ENCODE measurements around the gene EEF1AKMT3.
"Not testable (repeated sequence)": the region's sequence is repeated elsewhere in the genome, so short reads cannot be mapped to it uniquely, and the experiment has no call there.

EEF1AKMT3 gene

DNA sequence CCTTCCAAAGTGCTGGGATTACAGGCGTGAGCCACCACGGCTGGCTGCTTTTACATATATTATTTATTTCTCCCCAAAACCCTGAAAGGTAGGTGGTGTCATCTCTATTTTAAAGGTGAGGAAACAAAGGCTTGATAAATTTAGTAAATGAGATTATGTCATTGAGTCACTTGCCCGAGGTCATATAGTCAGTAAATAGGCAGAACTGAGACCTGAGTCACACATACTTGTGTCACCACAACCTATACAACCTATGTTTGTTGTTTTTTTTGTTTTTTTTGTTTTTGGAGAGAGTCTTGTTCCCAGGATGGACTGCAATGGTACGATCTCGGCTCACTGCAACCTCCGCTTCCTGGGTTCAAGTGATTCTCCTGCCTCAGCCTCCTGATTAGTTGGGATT, 22.9 kb downstream of the EEF1AKMT3 start:
- no peak for DNase-seq

DNA sequence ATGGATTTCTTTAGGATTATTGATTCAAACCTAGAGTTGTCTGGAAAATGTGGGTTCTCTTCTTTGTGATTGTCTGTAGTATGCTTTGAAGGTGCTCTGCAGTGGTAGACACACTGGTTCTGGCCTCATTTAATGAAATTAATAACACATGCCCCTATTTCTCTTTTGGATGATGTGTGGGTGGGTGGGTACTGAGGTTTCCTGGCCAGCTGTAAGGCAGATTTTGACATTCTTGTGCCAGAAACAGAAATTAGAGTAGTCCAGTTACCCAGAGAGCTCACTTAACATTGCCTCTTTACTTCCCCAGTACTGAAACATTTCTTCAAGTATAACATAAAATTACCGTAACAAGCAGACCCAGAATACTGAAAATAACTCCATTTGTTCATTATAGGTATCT, 24.6 kb downstream of the EEF1AKMT3 start:
- DNase-seq = no peak

DNA sequence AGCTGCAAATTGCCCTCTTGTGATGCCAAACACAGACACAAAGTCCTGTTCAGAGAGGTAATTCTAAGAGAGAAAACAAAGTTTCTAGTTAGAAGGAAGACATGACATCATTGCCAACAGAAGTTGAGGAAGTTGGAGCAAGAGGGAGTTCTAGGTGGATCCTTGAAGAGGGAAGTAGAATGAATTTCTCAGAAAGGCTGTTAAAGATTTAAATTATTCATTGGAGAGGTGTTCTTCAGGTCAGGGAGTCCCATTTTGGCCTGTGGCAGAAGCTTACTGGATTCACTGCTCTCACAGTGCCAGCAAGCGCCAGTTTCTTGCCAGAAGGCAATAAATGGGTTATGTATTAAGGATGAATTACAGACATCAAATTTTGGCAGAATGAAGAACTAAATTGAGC, 25.5 kb downstream of the EEF1AKMT3 start:
- DNase-seq = no peak

DNA sequence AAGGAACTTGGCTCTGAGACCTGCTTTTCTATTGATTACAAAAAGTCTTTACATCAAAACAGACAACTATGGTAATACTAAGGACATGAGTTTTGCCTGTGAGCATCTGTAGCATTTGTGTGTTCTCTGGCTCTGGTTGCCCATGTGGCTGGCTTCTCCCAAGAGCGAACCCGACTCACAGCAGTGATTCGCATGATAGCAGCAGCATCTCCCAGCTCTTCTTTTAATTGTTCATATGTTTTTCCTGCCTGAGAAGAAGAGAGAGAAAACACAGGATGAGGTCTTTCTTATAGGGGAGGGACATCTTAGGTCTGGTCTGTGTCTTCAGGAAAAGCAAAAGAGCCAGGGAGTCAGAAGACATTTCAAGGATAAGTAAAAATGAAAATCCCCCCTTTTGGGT, 28.6 kb downstream of the EEF1AKMT3 start:
- DNase-seq = no peak

DNA sequence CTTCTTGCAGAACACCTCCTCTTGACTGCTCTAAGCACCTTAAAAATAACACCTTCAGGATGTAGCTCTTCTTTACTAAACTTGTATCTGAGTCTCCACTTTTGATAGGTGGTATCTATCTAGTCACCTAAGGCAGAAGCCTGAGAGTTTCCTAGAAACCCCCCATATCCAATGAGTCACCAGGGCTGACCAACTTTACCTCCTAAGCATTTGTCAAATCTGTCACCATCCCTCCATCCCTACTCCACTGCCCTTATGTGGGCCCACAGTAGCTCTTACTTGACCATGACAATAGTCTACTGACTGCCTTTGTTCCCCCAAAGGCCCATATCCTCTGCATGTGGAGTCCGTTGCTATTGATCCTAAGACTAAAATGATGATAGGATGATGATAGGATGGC, 30.2 kb downstream of the EEF1AKMT3 start:
- no peak for DNase-seq

DNA sequence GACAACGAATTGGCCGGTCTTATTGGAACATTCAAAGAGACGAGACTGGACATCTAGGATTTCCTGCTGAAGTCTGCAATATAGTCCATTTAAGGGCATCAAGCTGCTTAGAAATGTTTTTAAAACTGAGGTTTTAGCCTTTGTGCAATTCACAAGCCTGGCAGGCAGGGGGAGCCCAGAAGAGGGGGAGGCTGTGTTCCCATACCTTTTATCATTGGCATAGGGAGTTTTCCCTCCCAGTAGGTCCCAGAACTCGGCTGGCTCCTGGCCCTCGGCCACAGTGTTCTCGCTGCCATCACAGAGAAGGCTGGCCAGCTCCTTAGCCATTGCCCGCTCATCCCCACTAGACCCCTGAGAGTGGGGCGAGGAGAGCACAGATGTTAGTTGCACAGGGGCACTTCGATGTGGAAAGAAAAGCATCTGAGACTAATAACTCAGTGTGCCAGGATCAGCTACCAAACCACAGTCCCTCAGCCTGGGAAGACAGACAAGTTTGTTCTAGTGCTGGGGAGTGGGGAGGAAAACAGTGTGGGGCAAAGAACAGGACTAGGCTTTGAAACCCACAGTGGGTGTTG, 31.0 kb downstream of the EEF1AKMT3 start:
- no peak for DNase-seq

DNA sequence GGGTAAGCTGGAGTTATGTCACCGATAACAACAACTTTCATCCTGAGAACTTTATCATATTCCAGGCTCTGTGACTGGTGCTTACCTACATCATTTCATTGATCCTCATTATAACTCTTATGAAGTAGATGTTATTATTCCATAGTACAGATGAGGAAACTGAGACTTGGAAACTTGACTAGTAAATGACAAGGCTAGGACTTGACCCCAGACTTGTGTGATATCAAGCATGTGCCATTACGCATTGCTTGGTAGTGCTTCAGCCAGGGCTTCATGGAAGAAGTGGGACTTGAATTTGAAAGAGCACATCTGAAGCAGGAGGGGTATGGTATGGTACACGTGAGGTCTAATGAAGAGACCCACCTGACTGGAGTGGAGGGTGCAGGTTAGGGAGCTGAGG, 34.3 kb downstream of the EEF1AKMT3 start:
- no peak for DNase-seq

DNA sequence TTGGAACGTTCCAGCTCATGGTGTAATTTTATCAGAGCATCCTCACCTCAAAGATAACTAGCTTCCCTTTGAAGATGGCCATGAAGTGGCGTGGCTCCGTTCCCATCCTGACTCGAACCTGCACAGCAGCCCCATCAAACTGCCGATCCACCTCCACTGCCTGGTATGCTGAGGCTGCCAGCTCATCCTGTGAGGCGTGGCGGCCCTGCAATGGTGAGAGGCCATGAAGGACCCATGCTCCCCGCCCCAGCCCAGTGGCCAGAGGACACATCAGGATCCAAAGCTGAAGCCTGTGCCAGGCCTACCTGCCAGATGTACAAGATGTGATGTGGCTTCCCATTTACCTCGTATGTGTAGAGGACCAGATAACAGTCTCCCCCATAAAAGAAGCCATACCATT, 34.9 kb downstream of the EEF1AKMT3 start:
- no peak for DNase-seq

DNA sequence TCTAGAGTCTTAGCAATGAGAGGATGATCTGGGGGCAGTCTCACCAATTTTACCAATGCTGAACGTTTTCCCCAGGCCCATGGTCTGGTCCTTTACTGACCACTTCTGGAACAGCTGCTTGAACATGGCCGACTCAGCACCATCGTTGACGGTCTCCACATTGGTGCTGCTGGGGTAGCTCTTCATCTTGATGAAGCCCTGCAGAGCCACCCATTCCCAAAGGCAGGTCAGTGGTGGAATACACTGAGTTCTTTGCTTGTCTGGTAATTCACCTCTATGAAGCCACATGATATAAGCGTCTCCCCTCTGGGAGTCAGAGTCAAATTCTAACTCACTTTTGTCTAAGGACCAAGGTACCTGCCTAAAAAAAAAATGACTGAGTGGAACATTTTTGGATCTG, 35.9 kb downstream of the EEF1AKMT3 start:
- DNase-seq = no peak

DNA sequence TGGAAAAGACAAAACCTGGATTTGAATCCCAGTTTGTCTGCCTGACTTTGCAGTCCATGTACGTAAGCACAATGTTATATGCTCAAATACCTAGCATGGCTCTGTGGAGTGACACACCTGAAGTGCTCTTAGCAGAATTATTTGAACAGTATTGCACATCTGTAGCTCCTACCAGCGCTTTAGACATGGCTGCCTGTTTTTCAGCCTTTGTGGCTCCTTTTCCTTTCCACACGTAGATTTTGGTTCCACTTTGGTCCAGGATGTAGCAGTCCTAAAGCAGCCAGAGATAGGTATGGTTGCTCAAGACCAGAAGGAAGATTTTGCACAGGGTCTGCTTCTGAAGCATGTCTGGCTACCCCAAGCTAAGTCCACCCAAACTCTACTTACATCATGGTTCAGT, 37.0 kb downstream of the EEF1AKMT3 start:
- DNase-seq = no peak

DNA sequence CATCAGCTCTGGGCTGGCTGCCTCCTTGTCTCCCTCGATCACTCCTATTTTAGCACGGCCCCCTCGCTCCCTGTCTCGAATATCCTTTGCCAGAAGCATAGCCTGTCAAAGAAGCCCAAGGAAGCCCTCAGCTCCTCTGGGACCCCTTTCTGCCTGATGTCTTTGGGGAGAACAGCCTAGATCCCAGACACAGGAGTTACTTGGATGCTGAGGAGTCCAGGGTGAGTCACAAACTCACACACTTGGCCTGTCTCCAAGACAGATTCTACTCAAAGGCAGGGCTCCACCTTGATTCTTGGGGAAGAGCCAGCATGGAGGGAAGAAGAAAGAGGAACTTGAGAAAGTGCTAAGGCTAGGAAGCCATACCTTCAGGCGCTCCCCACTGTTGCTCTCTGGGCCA, 38.0 kb downstream of the EEF1AKMT3 start:
- DNase-seq = no peak

DNA sequence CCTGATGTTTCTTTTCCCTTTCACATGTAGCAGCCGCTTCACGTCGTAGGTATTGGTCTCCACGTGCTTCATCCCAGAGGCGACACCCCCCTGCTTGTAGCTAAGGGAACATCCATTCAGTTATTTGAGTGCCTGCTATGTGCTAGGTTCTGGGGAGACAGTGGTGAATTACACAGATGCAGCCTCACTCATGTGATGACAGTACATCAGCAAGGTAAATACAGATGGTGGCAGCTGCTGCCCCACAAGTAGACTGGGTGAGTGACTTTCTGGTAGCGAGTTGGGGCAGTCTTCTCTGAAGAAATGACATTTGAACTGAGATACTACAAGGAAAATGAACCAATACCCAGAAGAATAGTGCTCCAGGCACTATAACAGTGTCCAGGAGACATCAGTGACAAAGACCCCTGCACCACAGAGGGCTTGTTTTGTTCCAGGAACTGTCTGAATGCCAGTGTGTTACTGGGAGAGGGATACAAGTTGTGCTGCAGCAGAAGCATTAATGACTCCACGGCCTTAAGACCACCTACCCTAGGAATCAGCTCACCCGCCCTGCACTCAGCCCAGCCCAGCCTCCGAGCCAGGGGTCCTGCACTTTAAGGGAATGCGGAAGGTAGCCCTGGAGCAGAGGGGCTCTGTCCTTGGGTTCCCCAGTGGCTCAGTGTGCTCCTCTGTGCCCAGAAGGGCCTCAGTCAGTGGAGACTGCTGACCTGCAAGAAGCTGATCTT, 38.8 kb downstream of the EEF1AKMT3 start:
- DNase-seq = no peak

DNA sequence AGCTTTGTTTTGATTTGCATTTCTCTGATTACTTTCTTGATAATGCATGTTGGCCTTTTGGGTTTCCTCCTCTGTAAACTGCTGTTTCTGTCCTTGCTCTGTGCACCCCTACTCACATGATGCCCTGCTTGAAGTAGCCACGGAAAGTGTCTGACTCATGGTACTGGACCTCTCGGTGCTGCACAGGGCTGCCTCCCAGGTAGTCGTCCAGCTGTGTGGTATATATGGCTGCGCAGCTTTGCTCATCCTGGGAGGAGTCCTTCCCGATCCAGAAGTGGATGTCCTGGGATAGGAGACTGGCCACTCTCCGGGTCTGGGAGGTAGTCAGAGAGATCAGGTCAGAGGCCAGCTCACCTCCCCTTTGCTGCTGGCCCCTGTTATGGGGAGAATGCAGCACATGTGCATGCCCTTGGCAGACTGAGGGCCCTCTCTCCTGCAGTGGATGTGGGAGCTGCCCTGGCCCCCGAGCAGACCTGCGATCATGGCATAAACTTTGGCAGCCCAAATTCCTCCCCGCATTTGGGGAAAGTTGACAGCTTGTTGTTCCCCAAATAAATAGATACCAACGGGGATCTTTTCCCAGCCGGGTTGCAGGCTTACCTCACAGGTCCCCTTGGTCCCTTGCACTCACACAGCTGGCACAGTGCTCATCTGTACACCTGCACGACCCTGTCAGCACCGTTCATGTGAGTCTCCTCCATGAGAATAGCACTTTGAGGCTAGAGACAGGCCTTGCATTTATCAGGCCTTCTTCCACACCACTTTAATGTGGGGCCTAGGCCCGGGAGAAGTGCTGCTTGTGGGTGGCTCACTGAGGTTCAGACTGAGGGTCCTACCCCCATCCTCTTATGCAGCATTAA, 40.9 kb downstream of the EEF1AKMT3 start:
- no peak for DNase-seq

DNA sequence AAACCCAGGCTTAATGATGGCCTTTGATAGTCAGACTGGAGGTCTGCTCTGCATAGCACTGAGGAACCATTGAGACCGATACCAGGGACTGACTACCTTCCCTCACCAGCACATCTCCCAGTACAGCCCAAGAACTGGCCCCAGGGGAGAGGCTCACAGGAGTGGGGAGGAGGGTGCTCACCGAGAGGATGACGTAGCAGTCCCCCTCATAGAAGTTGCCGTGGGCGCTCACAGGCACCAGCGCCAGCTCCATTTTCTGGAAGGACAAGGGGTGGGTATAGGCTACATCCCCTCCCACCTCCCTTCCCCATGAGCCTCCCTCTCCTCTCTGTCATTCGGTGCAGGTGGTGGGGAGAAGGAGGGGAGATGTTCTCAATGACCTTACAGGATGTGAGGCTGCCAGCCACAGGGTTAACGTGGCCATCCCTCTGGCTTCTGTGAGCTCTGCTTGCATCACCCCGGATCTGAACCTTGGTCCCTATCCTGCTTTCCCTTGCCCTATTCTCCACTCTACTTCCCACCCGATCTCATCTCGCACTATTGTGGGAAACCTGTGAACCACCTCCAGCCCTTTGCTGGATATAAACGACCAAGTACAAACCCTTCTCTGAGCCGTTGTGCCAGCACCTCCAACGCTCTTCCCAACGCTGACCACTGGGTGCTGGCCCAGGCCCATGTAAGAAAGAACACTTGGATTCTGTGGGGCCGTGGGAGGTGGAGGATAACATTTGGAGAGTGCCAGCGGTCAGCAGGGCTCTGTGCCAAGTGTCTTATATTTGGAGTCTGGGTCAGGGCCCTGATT, 41.8 kb downstream of the EEF1AKMT3 start:
- no peak for DNase-seq

DNA sequence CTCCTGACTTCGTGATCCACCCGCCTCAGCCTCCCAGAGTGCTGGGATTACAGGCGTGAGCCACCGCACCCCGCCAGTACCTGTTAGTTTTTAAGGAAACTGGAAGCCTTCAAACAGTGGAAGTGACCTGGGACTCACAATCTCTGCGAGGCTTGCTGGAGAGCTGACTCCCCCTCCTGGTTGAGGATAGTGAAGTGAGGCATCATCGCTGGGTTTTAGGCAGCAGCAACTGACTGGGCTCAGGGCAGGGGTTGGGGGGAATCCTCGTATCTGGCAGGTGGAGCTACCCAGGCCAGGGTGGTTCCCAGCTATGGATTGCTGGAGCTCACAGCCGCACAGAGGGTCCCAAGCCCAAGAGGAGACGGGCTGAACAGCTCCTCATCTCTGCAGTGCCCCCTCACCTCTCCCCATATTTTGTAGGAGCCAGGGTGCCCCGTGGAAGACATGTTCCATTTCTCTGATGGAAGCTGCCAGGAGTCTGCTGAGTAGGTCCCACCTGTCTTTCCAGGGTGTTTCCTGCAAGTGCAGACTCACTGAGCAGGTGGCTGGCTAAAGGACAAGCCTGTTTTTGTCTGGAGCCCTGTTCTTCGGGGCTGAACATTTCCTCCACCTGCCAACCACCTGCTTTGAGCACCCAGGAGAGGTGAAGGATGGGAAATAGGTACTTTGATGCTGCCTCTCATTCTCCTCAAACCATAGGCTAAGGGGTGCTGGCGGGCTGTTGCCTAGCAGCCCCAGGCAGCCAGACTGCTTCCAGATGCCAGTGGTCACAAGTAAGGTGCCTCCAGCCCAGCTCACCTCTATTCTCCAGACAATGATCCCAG, 43.0 kb downstream of the EEF1AKMT3 start:
- DNase-seq = peak; percentile 49 to 72

DNA sequence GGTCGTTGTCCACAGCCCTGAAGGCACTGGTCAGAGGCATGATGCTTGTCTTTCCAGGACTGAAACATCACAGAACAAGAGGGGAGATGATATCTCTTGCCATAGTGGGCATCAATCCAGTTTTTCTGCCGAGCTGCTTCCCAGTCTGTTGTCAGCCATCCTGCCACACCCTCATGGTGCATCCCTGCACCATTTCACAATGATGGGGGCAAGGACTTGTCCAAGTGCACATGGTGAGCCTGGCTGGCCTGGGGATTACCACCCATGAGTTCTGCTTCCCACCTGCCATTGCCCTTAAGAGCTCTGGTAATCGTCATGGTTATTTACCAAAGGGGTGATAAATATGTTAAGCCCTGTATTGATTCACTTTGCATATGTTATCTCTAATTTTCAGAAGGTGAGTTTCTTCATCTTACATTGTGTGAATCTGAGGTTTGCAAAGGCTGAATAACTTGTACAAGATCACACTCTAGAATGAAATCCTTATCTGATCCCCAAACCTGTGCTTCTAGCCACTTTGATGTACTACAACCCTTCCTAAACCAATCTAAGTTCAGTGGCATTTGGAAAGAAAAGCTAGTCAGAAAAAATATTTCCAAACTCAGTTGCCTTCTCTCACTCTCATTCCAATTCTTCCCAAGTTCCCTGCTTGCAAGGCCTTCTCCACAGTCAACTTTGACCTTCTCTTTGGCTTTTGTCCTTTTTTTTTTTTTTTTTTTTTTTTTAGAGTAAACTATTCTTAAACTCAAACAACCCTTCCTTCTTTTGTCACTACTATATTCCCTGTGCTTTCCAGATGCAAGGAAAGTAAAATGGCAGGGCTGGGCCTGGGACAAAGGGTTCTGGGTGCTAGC, 43.8 kb downstream of the EEF1AKMT3 start:
- no peak for DNase-seq

DNA sequence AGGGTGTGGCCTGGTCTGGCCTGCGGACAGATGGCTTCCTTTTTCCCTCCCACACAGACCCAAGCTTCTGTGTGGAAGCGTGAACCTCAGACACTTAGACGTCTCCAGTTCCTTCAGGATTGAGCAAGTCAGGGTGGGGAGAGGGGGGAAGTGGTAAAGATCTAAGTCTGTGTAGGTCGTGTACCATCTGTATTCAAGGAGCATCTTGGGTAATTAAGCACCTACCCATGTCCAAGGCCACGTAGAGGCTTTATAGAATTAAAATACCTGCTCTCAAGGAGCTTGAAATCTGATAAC, 44.4 kb downstream of the EEF1AKMT3 start:
- DNase-seq = no peak

DNA sequence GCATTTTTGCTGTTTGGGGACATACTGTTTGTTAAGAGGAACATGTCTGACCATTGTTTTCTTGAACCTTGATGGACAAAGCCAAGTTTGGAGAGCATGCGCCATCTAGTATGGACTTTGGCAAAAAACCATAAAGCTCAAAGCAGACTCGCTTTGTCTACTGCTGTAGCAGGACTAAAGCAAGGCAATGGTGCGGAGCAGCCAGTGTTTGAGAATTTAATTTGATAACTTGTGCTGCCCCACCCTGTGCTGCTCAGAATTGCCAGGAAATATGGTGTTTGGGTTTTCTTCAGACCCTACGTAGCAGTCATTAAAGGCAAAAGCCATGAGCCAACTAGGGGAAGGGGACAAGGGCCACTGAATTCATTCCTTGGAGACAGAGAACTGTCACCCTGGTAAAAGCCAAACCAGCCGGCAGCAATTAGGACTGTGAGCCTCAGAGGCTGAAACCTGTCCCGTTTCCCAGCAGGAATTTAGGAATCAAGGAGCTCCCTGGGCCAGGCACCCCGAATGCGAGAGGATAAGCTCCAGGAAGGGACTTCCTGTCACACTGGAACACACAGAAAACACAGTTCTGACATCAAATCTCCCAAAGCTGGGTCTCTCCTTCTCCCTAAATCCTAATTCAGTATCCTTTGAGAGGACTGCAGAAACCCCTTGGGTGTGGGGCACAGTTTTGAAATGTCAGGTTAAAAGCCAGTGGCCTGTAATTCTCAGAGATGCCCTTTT, 45.0 kb downstream of the EEF1AKMT3 start:
- DNase-seq = no peak

DNA sequence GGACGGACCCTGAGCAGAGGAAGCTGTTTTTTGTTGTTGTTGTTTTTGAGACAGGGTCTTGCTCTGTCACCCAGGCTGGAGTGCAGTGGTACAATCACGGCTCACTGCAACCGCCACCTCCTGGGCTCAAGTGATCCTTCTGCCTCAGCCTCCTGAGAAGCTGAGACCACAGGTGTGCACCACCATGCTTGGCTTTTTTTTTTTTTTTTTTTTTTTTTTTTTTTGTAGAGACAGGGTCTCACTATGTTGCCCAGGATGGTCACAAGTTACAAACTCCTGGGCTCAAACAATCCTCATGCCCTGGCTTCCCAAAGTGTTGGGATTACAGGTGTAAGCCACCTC, 45.5 kb downstream of the EEF1AKMT3 start:
- not testable (repeated sequence) for DNase-seq

DNA sequence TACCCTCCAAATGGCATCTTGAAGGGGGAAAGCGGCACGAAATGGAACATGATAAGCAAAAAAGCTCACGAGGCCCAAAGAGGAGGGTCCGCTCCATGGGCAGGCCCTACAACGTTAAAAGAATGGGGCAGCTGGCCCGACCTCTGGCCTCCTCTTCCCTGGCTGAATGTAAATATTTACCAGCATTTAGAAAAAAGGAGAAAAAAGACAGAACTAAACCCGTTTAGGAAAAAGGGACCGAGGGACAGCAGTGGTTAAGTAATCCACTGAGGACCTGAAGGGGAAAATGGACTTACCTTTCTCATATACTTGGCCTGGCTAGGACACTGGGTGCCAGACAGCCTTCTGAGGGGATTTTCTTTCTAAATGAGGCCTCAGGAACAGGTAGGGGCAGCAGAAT, 47.7 kb downstream of the EEF1AKMT3 start:
- not testable (repeated sequence) for DNase-seq

DNA sequence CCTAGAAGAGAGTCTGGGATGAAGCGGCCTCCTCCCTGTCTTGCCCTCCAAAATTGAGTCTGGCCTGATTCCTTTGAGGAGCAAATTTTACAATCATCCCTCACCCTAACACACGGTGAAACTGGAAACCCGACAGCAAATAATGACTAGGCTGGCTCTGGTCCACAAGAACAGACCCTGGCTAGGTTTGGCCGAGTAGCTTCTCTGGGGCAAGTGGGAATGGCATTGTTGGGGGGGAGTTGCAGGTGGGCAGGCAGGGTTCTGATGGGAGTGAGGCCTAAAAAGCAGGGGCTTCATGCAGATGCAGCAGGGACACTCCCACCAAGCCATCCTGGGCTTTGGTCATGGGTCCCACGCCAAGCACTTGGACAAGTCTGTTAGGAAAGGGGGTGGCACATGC, 48.6 kb downstream of the EEF1AKMT3 start:
- DNase-seq = not testable (repeated sequence)

Measured in NCI-H187 (cell line).